Lower lobe of right lung (tissue), 2 donors: ENCODE measurements around the gene PRKCZ. TPM values are rescaled to one million over a fixed set of nuclear protein-coding genes. Genes with fewer than 3 reads are reported as not detected.

Experiments
- ATAC-seq, 2 donors: fragments of 200-7000 bp; cut with Tn5 transposase; one replicate each; pipeline ENCODE4 v1.9.1; 2020 to 2022; ENCODE audit warnings: mild to moderate bottlenecking in 2 of 2, moderate library complexity in 2 of 2
- DNase-seq: peaks from one replicate; pipeline ENCODE4 v3.0.0-alpha.2; 2020
- H3K27ac ChIP-seq: fragments of 200-600 bp; one replicate; pipeline ENCODE4 v1.8.0; 2022
- H3K27me3 ChIP-seq: fragments of 200-600 bp; one replicate; pipeline ENCODE4 v1.8.0; 2022; ENCODE audit warnings: low read depth
- H3K36me3 ChIP-seq: fragments of 200-600 bp; one replicate; pipeline ENCODE4 v1.8.0; 2022; ENCODE audit warnings: mild to moderate bottlenecking
- H3K4me1 ChIP-seq: fragments of 200-600 bp; one replicate; pipeline ENCODE4 v1.8.0; 2022
- H3K4me3 ChIP-seq: fragments of 200-600 bp; one replicate; pipeline ENCODE4 v1.8.0; 2022; ENCODE audit warnings: mild to moderate bottlenecking
- H3K9me3 ChIP-seq: fragments of 200-600 bp; one replicate; pipeline ENCODE4 v1.8.0; 2022
- CTCF ChIP-seq: fragments of 200-600 bp; IDR thresholded peaks from one replicate; pipeline ENCODE4 v1.8.0; 2022; ENCODE audit warnings: antibody characterized with exemption, mild to moderate bottlenecking
- intact Hi-C: fragments of 100-400 bp; cut with DNase I; formaldehyde crosslinking; loops from one replicate; pipeline ENCODE4 v1.11.0; 2022
- total RNA-seq: library from RNA; stranded (reverse); fragmentation: NEBNext Ultra II Directional; extraction: Animal tissue kit (Norgen Biotek cat#: 25700); gene quantifications from one replicate; pipeline ENCODE4 v1.2.1, GENCODE V29; 2021
- donor health status: DM: no; HTN: yes; CAD: no; lungs with severe emphysema.

The PRKCZ gene
- total RNA-seq, 1 donor from 2014 or later: 97.6 TPM

GRCh38 chr1:2232255-2232915, 182.2 kb downstream of the PRKCZ start:
- Histone ChIP-seq H3K27ac (peak overlapping the region; percentile 89), H3K4me3 (peak overlapping the region; percentile 64), H3K9me3 (no peaks in the 10 kb centered on the region), H3K4me1 (peaks cover 78% of the 10 kb centered on the region), H3K27me3 (no peaks in the 10 kb centered on the region), H3K36me3 (no peaks in the 10 kb centered on the region)
- ATAC-seq (no peak), DNase-seq (peak; percentile 68)
- intact Hi-C loops: no loop called here
- TF ChIP-seq CTCF: no peak

GRCh38 chr1:2232916-2233438, 182.8 kb downstream of the PRKCZ start:
- no peaks in the 10 kb centered on the region for H3K27me3 ChIP-seq
- intact Hi-C loops: no loop called here
- H3K27ac ChIP-seq: peak overlapping the region; percentile 89
- H3K36me3 ChIP-seq: no peaks in the 10 kb centered on the region
- H3K4me1 ChIP-seq: peaks cover 84% of the 10 kb centered on the region
- no peak for TF ChIP-seq CTCF
- no peak for ATAC-seq
- H3K4me3 ChIP-seq: peak overlapping the region; percentile 64
- H3K9me3 ChIP-seq: no peaks in the 10 kb centered on the region
- no peak for DNase-seq

GRCh38 chr1:2233468-2233867, 183.3 kb downstream of the PRKCZ start:
- Histone ChIP-seq H3K36me3 (no peaks in the 10 kb centered on the region), H3K4me3 (peak overlapping the region; percentile 64), H3K4me1 (peaks cover 88% of the 10 kb centered on the region), H3K27me3 (no peaks in the 10 kb centered on the region), H3K9me3 (no peaks in the 10 kb centered on the region), H3K27ac (peak overlapping the region; percentile 89)
- intact Hi-C loops: no loop called here
- no peak for TF ChIP-seq CTCF
- DNase-seq: no peak
- no peak for ATAC-seq

GRCh38 chr1:2233997-2234761, 184.0 kb downstream of the PRKCZ start:
- Histone ChIP-seq H3K4me1 (peaks cover 96% of the 10 kb centered on the region), H3K9me3 (no peaks in the 10 kb centered on the region), H3K27ac (peak overlapping the region; percentile 89), H3K27me3 (no peaks in the 10 kb centered on the region), H3K4me3 (peak overlapping the region; percentile 64), H3K36me3 (no peaks in the 10 kb centered on the region)
- ATAC-seq (peak; percentile 76 to 87), DNase-seq (peak; percentile 97)
- intact Hi-C loops: no loop called here
- TF ChIP-seq CTCF: no peak

- intact Hi-C loops: no loop called here
- H3K4me1 ChIP-seq: peaks cover 100% of the 10 kb centered on the region
Measured at GRCh38 chr1:2234762-2235113, 184.5 kb downstream of the PRKCZ start.

More at GRCh38 chr1:2234762-2235113, 184.5 kb downstream of the PRKCZ start:
- Histone ChIP-seq H3K9me3 (no peaks in the 10 kb centered on the region), H3K27ac (peak overlapping the region; percentile 89), H3K27me3 (no peaks in the 10 kb centered on the region), H3K36me3 (no peaks in the 10 kb centered on the region), H3K4me3 (peak overlapping the region; percentile 64)
- TF ChIP-seq CTCF: no peak
- ATAC-seq (peak; percentile 16 to 18), DNase-seq (peak; percentile 69)

Other genes starting within 250 kb of the PRKCZ start
- gene GNB1, start 159.3 kb upstream of the PRKCZ start, total RNA-seq: 341 TPM
- gene CALML6, start 135.2 kb upstream of the PRKCZ start, total RNA-seq: not detected
- gene TMEM52, start 131.1 kb upstream of the PRKCZ start, total RNA-seq: 1.4 TPM
- gene CFAP74, start 46.6 kb upstream of the PRKCZ start, total RNA-seq: 6.6 TPM
- gene GABRD, start 31.1 kb upstream of the PRKCZ start, total RNA-seq: 2.7 TPM
- gene FAAP20, start 144.4 kb downstream of the PRKCZ start, total RNA-seq: 50.9 TPM
- 90.0 TPM for gene SKI, start 177.9 kb downstream of the PRKCZ start, total RNA-seq